ENCODE results near the gene SECTM1.

Gene SECTM1

DNA sequence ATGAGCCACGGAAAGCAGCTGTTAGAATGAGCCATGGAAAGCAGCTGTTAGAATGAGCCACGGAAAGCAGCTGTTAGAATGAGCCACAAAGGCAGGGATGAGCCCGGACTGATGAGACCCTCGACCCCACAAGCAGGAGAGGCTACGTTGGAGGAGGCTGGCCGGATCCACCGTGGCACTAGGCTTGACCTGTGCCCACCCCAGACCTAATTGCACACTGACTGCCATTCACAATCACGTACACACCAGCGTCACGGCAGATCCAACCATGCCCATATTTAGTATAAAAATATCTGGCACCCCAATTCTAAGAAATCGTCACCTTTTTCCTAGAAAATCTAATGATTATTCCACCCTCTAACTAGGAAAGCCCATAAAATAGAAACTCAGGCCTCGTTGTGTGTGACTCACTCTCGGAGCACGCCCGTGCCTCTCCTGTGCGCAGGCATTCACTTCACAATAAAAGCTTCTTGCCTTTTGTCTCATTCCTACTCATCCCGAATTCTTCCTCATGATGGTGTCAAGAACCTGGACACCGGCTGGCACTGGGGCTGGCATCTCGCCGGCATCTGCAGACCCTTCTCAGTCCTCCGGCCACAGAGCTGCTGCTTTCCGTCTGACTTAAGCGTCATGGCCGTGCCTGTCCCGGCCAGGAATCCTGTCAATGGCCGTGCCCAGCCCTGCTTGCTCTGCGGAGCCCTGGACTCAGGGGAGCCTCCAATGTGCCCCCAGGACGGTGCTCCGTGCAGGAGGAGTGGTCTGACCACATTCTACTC lies 5.5 kb upstream of the SECTM1 start:
- TF ChIP-seq, protein P1, sequence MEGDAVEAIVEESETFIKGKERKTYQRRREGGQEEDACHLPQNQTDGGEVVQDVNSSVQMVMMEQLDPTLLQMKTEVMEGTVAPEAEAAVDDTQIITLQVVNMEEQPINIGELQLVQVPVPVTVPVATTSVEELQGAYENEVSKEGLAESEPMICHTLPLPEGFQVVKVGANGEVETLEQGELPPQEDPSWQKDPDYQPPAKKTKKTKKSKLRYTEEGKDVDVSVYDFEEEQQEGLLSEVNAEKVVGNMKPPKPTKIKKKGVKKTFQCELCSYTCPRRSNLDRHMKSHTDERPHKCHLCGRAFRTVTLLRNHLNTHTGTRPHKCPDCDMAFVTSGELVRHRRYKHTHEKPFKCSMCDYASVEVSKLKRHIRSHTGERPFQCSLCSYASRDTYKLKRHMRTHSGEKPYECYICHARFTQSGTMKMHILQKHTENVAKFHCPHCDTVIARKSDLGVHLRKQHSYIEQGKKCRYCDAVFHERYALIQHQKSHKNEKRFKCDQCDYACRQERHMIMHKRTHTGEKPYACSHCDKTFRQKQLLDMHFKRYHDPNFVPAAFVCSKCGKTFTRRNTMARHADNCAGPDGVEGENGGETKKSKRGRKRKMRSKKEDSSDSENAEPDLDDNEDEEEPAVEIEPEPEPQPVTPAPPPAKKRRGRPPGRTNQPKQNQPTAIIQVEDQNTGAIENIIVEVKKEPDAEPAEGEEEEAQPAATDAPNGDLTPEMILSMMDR (IDR thresholded peaks at IDR 0.05; ENCODE audit: control extremely low read depth, extremely low read depth, low read depth, missing control alignments) = no peak
- POLR2A ChIA-PET = no interaction called here
- no peak for DNase-seq (ENCODE audit: extremely low spot score)
- CTCF ChIA-PET = interaction anchor here (1.7 to 3.8 kb wide), 2 partner anchors 11 to 13 kb away, joined by 5 to 16 read pairs; no protein-coding TSS in a partner anchor

DNA sequence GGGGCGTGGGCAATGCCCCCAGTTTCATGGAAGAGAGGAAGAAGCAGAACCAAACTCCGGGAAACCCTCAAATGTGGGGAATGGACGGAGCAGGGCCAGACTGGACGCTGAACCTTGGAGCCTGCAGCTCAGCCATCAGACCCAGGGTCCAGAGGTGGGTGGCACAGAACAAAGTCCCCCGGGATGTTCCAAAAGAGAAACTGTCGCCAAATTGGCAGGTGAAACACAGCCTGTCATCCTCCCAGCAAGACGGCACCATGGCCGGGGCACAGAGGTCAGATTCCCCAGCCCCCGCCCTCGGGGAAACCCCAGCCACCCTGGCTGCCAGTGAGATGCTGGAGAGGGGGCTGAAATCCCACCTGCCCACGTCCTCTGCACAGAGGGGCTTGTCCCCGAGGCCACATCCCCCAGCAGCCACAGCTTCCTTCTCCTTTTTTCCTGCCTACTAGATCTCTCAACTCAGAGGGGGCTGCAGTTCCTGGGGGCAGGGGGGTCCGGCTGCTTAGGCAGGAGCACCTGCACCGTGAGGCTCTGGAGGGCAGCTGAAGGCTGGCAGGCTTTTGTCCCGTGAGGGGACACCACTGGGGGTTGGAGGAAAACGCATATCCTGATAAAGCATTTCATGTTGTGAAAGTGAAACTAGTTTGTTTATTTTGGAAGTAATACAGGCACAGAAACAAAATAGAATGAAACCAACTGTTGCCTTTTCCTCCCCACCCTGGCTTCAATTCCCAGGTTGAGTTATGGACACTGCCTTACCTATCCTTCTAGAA lies 1.2 kb upstream of the SECTM1 start:
- TF ChIP-seq, protein P1 (IDR thresholded peaks at IDR 0.05; ENCODE audit: control extremely low read depth, extremely low read depth, low read depth, missing control alignments) = no peak
- ChIA-PET CTCF (interaction anchor here (1.3 to 1.7 kb wide), 3 partner anchors 9 to 34 kb away, joined by 3 to 6 read pairs (median 4); no protein-coding TSS in a partner anchor), POLR2A (no interaction called here)
- no peak for DNase-seq (ENCODE audit: extremely low spot score)

DNA sequence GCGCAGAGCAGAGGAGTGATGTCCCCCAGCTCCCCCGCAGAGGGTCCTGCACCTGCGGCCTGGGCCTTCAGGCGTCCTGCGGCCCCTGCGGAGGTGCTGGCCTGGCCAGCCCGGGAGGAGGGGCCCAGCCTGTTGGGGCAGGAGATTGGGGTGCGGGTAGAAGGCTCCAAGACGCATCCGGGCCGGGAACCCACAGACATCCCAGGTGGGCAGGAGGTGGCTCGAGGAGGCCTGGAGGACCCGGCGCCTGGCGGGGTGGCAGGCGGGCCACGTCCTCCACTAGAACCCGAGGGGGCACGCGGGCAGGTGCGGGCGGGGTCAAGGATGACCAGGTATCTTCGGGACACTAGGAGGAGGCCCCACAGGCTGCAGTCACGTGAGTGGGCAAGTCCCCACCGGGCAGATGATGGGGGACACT lies 647 bp upstream of the SECTM1 start:
- POLR2A ChIA-PET = no interaction called here
- CTCF ChIA-PET = interaction anchor here (1.3 to 1.7 kb wide), 4 partner anchors 10 to 33 kb away, joined by 3 to 6 read pairs (median 4); no protein-coding TSS in a partner anchor
- TF ChIP-seq, protein P1 (IDR thresholded peaks at IDR 0.05; ENCODE audit: control extremely low read depth, extremely low read depth, low read depth, missing control alignments) = no peak
- no peak for DNase-seq (ENCODE audit: extremely low spot score)

DNA sequence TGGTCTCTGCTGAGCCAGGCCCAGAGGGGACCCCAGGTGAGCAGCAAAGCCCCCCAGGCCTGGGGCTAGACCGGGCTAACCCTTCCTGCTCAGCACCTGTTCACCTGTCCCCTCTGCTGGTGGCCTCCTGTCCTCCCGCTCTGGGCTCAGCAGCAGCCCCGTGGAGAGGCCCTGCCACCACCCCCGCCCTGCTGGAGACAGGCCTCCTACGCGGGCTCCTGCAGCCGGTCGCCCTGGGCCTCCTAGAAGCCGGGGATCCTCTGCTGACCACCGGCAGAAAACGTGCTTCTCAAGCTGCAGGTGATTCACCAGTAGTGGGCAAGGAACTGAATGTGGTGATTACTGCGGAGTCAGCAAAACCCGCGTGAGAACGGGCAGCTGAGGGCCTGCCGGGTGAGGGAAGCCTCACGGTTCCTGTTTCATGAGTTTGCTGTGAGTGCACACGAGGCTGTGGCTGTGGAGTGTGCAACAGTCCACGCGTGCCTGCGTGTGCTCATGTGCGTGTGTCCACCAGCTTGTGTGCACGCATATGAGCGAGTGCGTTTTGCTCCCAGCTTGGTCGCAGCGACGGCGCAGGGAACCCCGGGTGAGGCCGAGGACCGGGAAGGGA lies 792 bp downstream of the SECTM1 start:
- CTCF ChIA-PET = interaction anchor here (0.8 to 1.5 kb wide), 3 partner anchors 11 to 18 kb away, joined by 3 to 4 read pairs (median 4); no protein-coding TSS in a partner anchor
- POLR2A ChIA-PET = interaction anchor here (0.5 kb wide), 1 partner anchor 37 kb away, joined by 4 read pairs; no protein-coding TSS in a partner anchor
- TF ChIP-seq, protein P1 (IDR thresholded peaks at IDR 0.05; ENCODE audit: control extremely low read depth, extremely low read depth, low read depth, missing control alignments) = no peak
- no peak for DNase-seq (ENCODE audit: extremely low spot score)

DNA sequence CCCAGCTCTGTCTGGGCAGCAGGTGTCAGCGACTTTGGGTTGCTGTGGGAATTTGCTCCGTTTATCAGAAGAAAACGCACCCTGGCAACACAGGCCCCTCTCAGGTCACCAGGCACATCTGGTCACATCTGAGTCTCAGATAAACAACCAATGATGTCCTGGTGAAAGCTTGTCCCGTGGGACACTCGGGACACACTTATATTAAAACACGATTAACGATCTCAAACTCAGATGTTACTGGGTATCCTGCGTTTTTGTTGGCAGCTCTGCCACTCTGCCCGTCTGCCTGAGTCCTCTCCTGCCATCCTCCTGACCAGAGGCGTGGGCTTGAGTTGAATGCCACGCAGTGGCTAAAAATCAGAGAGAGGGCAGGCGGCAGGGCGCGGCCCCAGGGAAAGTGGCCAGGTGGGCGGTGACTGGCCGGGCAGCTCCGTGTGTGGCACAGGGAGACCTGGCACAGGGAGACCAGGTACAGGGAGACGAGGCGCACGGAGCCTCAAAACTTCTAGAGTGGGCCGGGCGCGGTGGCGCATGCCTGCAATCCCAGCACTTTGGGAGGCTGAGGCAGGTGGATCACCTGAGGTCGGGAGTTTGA lies 2.1 kb downstream of the SECTM1 start:
- DNase-seq (ENCODE audit: extremely low spot score) = no peak
- ChIA-PET POLR2A (no interaction called here), CTCF (no interaction called here)
- TF ChIP-seq, protein P1 (IDR thresholded peaks at IDR 0.05; ENCODE audit: control extremely low read depth, extremely low read depth, low read depth, missing control alignments) = no peak
